ENCODE results near the gene MACF1.

MACF1 gene

DNA sequence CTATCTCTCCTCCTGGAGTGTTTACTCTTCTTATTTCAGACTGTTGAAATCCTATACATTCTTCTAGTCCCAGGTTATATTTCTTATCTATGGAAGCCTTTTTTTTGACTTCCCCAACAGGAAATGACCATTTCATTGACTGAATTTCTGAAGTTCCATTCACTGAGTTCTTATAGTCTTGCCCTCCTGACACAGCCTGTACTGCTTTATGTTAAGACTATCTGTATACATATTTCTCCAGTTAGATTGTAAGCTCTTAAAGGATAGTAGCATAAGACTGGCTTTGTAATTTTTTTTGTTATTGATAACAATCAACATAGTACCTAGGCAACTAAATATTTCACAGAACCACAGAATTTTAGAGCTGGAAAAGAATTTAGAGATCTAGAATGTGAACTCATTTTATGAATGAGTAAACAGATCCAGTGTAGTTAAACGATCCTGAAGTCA is 14.9 kb upstream of the MACF1 start:
- in situ Hi-C loops (cut with HindIII; ENCODE audit: low sequenced_read_pairs) = no loop called here
- no peak for DNase-seq (ENCODE audit: low read depth)
- H3K4me3 ChIP-seq (ENCODE audit: low read depth, low read length) = no peak overlapping the region
- TF ChIP-seq, protein P1, sequence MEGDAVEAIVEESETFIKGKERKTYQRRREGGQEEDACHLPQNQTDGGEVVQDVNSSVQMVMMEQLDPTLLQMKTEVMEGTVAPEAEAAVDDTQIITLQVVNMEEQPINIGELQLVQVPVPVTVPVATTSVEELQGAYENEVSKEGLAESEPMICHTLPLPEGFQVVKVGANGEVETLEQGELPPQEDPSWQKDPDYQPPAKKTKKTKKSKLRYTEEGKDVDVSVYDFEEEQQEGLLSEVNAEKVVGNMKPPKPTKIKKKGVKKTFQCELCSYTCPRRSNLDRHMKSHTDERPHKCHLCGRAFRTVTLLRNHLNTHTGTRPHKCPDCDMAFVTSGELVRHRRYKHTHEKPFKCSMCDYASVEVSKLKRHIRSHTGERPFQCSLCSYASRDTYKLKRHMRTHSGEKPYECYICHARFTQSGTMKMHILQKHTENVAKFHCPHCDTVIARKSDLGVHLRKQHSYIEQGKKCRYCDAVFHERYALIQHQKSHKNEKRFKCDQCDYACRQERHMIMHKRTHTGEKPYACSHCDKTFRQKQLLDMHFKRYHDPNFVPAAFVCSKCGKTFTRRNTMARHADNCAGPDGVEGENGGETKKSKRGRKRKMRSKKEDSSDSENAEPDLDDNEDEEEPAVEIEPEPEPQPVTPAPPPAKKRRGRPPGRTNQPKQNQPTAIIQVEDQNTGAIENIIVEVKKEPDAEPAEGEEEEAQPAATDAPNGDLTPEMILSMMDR (IDR thresholded peaks at IDR 0.05; ENCODE audit: low read depth, low read length, missing control alignments) = no peak

DNA sequence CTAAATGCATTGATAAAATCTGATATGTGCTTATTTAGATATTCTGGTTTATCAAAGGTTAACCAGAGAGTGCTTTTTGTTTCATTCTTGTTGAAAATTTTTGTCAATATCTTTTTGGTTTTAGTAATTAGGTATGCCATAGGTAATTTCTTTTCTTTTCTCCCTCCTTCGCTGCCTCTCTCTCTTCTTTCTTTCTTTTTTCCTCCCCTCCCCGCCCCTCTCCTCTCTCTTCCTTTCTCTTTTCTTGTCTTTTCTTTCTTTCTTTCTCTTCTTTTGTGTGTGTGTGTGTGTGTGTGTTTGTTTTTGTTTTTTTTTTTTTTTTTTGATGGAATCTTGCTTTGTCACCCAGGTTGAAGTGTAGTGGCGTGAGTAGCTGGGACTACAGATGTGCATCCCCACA is 14.4 kb upstream of the MACF1 start:
- in situ Hi-C loops (cut with HindIII; ENCODE audit: low sequenced_read_pairs) = no loop called here
- no peak overlapping the region for H3K4me3 ChIP-seq (ENCODE audit: low read depth, low read length)
- TF ChIP-seq, protein P1 (IDR thresholded peaks at IDR 0.05; ENCODE audit: low read depth, low read length, missing control alignments) = no peak
- DNase-seq (ENCODE audit: low read depth) = no peak

DNA sequence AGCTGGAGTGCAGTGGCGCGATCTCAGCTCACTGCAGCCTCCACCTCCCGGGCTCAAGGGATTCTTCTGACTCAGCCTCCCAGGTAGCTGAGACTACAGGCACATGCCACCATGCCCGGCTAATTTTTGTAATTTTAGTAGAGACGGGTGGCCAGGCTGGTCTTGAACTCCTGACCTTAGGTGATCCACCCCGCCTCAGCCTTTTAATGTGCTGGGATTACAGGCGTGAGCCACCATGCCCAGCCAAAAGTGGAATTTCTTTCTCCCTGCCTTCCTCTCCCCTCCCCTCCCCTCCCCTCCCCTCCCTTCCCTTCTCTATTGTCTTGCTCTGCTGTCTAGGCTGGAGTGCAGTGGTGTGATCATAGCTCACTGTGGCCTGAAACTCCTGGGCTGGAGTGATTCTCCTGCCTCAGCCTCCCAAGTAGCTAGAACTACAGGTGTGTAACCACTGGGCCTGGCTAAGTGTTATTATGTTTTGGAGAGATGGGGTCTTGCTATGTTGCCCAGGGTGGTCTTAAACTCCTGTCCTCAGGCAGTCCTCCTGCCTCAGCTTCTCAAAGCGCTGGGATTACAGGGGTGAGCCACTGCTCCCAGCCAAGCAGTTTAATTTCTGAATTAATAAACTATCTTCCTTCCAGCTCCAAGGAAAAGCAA is 10.0 kb upstream of the MACF1 start:
- in situ Hi-C loops (cut with HindIII; ENCODE audit: low sequenced_read_pairs) = no loop called here
- TF ChIP-seq, protein P1 (IDR thresholded peaks at IDR 0.05; ENCODE audit: low read depth, low read length, missing control alignments) = no peak
- DNase-seq (ENCODE audit: low read depth) = no peak
- no peak overlapping the region for H3K4me3 ChIP-seq (ENCODE audit: low read depth, low read length)

DNA sequence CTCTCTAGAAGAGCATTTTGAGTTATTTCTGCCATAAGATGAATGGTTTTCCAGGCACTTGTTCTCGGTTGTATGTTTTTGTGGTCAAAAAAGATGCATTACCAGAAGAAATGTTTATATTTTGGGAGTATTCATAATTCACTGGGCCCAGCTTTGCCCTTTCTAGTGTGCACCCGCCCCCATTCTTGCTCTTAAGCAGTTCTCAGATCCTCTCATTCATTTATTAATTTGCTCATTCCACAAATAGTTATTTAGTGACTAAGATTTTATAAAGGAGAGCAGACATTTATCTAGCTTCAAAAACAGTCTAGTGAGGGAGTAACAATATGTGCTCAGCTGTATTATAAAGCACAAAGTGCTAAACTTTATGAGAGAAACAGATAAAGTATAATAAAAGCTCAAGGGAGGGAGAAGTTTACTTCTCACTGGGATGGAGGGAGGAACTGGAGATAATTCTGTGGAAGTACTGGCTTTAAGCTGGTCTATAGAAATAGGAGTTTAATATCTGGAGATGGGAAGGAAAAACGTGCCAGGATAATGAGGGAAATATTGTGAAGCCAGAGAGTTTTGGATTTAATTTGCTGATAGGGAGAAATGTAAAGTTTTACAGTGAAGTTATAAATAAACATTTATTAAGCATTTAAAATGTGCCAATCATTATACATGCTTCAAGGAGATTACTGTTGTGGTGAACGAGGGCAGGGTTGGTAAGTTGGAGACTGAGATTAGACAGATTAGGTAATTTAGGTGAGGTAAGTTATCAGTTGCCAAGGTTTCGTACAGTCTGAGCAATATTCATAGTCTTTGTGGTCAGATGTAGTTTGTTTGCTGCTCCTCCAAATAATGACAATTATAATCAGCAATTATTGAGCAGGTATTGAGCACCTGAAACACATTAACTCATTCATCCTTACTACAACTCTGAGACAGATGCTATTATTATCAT is 9.1 kb upstream of the MACF1 start:
- H3K4me3 ChIP-seq (ENCODE audit: low read depth, low read length) = no peak overlapping the region
- DNase-seq (ENCODE audit: low read depth) = no peak
- TF ChIP-seq, protein P1 (IDR thresholded peaks at IDR 0.05; ENCODE audit: low read depth, low read length, missing control alignments) = no peak
- in situ Hi-C loops (cut with HindIII; ENCODE audit: low sequenced_read_pairs) = no loop called here

DNA sequence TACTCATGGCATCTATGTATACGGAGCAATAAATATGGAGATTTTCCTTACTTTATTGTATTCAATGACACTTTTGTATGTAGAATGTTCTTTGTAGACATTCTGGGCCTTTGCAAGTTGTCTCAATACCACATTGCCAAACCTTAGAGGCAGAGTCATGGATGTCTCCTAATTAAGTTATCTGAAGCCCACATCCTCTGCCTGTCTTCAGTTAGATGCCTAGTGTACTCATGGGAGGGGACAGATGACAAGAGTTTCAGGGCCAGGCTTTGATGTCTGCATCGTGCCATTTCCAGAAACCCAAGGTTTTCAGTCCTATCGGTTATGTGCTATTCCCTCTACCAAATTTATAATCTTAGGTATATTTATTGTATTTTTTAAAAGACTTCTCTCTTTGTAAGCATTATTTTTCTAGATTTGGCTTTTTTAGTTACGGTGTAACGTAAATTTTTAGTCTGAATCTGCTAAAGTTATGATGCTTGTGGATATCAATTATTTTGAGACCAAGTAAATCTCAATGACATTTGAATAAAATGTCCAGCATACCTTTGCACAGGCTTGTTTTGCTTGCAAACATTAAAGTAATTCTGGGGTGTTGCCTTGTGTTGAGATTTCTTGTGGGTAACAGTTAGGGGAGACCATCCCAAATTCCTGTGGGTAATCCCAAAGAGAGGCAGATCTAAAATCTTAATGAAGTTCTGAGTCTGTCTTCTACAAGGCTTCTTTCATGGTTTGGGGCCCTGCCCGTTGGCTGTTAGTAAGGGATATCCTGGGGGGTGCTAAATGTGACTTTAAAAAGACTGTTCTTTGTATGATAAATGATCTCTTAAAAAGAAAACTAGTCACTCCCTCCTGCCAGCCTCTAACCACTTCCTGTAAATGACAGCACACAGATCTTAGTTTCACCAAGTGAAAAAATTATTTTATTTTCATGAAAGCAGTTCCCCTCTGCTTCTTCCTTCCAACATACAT is 8.0 kb upstream of the MACF1 start:
- DNase-seq (ENCODE audit: low read depth) = peak; percentile 82
- TF ChIP-seq, protein P1 (IDR thresholded peaks at IDR 0.05; ENCODE audit: low read depth, low read length, missing control alignments) = no peak
- in situ Hi-C loops (cut with HindIII; ENCODE audit: low sequenced_read_pairs) = no loop called here
- H3K4me3 ChIP-seq (ENCODE audit: low read depth, low read length) = no peak overlapping the region

DNA sequence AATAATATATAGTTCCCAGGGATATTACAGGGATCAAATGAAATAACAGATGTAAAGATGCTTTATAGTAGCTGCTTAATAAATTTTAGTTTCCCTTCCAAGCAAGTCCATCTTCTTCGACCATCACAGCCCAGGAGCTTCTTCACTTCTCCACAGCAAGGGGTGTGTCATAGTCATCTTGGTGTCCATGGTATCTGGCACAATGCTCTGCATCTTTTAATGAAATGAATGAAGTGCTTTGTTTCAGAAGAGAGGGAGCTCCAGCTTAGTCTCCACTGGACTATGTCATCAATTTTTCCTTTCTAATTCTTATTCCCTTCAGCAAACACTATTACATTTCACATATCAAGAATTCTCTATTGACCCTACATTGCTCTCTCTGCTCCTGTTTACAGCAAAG is 4.9 kb upstream of the MACF1 start:
- no peak overlapping the region for H3K4me3 ChIP-seq (ENCODE audit: low read depth, low read length)
- DNase-seq (ENCODE audit: low read depth) = no peak
- TF ChIP-seq, protein P1 (IDR thresholded peaks at IDR 0.05; ENCODE audit: low read depth, low read length, missing control alignments) = no peak
- in situ Hi-C loops (cut with HindIII; ENCODE audit: low sequenced_read_pairs) = no loop called here
